H1 (cell line): ENCODE results near the gene COX18.

ENCODE experiments used
- BRCA1 ChIP-seq: IDR thresholded peaks from 2 replicates; pipeline ENCODE4 v1.6.1; 2012; ENCODE audit warnings: low read depth, low read length, improper control_type of control experiment
- CBX5 ChIP-seq: fragments of 300-800, 300-1000 bp; sonication (generic); IDR thresholded peaks from 2 replicates; pipeline ENCODE4 v1.7.1; 2016; ENCODE audit warnings: antibody characterized with exemption, low read length, low read depth
- CREB1 ChIP-seq: IDR thresholded peaks from 2 replicates; pipeline ENCODE4 v1.6.1; 2012; ENCODE audit warnings: inconsistent platforms
- EGR1 ChIP-seq: IDR thresholded peaks from 2 replicates; pipeline ENCODE4 v1.6.1; 2011; ENCODE audit warnings: low read depth, low read length, borderline replicate concordance
- EZH2 ChIP-seq: fragments of 200-600 bp; sonication (generic); IDR thresholded peaks from 2 replicates; pipeline ENCODE4 v1.7.1; 2012; ENCODE audit warnings: low read depth, mild to moderate bottlenecking, moderate library complexity, low read length, inconsistent platforms; ENCODE audit not compliant: severe bottlenecking
- MAFK ChIP-seq: IDR thresholded peaks from 2 replicates; pipeline ENCODE4 v1.6.1; 2012; ENCODE audit warnings: low read depth, mild to moderate bottlenecking, improper control_type of control experiment, low read length
- NRF1 ChIP-seq: IDR thresholded peaks from 2 replicates; pipeline ENCODE4 v1.6.1; 2011; ENCODE audit warnings: mild to moderate bottlenecking, low read depth, low read length, improper control_type of control experiment
- POLR2A ChIP-seq, 2 experiments: IDR thresholded peaks; 1 replicate in 1 of 2; 2 replicates in 1 of 2; pipeline ENCODE4 v1.6.1; 2011; ENCODE audit warnings: low read depth in 2 of 2, low read length in 2 of 2, mild to moderate bottlenecking in 2 of 2; ENCODE audit errors: control extremely low read depth in 1 of 2
- RXRA ChIP-seq: IDR thresholded peaks from 2 replicates; pipeline ENCODE4 v1.6.1; 2011; ENCODE audit warnings: low read depth, mild to moderate bottlenecking, low read length, moderate library complexity; ENCODE audit not compliant: insufficient read depth
- TF ChIP-seq, protein P1 (sequence below), 3 experiments: IDR thresholded peaks; 1 replicate in 2 of 3; 2 replicates in 1 of 3; pipeline versions ENCODE4 v1.5.1 to v1.6.1; 2011; ENCODE audit warnings: low read length in 3 of 3, mild to moderate bottlenecking in 3 of 3, inconsistent platforms in 2 of 3, low read depth in 1 of 3, moderate library complexity in 1 of 3; ENCODE audit not compliant: insufficient read depth in 1 of 3; ENCODE audit errors: control extremely low read depth in 1 of 3
- TF ChIP-seq, protein P2 (sequence below): fragments of 300-600 bp; sonication (generic); IDR thresholded peaks from 2 replicates; pipeline ENCODE4 v1.7.1; 2012; ENCODE audit warnings: low read length, moderate library complexity, mild to moderate bottlenecking, inconsistent platforms; ENCODE audit not compliant: insufficient replicate concordance

DNA sequence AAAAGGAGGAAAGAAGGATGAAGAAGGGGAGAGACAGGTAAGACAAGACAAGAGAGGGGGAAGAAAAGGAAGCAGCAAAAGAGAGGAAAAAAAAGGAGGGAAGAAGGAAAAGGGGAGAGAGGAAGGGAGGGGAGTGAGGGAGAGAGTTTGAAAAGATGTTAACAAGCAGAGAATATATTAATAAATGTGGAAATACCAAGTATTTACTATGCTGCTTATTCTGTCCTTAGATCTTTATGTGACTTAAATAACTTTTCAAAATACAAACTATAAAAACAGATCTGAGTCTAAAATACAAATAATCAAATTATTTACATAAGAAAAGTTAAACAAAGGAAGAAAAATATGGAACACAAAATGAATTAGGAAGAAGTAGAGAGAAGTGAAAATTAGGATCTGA lies 18.4 kb upstream of the COX18 start:
- TF ChIP-seq EZH2 (no peak), CREB1 (no peak), CBX5 (no peak), BRCA1 (no peak), POLR2A (IDR thresholded peaks at IDR 0.05; ENCODE audit: control extremely low read depth in 1 of 2, low read depth in 2 of 2, low read length in 2 of 2) (no peak), RXRA (no peak), NRF1 (no peak), MAFK (no peak), EGR1 (no peak)
- TF ChIP-seq, protein P1, sequence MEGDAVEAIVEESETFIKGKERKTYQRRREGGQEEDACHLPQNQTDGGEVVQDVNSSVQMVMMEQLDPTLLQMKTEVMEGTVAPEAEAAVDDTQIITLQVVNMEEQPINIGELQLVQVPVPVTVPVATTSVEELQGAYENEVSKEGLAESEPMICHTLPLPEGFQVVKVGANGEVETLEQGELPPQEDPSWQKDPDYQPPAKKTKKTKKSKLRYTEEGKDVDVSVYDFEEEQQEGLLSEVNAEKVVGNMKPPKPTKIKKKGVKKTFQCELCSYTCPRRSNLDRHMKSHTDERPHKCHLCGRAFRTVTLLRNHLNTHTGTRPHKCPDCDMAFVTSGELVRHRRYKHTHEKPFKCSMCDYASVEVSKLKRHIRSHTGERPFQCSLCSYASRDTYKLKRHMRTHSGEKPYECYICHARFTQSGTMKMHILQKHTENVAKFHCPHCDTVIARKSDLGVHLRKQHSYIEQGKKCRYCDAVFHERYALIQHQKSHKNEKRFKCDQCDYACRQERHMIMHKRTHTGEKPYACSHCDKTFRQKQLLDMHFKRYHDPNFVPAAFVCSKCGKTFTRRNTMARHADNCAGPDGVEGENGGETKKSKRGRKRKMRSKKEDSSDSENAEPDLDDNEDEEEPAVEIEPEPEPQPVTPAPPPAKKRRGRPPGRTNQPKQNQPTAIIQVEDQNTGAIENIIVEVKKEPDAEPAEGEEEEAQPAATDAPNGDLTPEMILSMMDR (IDR thresholded peaks at IDR 0.05; ENCODE audit: control extremely low read depth in 1 of 3, insufficient read depth in 1 of 3, low read depth in 1 of 3, low read length in 3 of 3) = no peak
- TF ChIP-seq, protein P2, sequence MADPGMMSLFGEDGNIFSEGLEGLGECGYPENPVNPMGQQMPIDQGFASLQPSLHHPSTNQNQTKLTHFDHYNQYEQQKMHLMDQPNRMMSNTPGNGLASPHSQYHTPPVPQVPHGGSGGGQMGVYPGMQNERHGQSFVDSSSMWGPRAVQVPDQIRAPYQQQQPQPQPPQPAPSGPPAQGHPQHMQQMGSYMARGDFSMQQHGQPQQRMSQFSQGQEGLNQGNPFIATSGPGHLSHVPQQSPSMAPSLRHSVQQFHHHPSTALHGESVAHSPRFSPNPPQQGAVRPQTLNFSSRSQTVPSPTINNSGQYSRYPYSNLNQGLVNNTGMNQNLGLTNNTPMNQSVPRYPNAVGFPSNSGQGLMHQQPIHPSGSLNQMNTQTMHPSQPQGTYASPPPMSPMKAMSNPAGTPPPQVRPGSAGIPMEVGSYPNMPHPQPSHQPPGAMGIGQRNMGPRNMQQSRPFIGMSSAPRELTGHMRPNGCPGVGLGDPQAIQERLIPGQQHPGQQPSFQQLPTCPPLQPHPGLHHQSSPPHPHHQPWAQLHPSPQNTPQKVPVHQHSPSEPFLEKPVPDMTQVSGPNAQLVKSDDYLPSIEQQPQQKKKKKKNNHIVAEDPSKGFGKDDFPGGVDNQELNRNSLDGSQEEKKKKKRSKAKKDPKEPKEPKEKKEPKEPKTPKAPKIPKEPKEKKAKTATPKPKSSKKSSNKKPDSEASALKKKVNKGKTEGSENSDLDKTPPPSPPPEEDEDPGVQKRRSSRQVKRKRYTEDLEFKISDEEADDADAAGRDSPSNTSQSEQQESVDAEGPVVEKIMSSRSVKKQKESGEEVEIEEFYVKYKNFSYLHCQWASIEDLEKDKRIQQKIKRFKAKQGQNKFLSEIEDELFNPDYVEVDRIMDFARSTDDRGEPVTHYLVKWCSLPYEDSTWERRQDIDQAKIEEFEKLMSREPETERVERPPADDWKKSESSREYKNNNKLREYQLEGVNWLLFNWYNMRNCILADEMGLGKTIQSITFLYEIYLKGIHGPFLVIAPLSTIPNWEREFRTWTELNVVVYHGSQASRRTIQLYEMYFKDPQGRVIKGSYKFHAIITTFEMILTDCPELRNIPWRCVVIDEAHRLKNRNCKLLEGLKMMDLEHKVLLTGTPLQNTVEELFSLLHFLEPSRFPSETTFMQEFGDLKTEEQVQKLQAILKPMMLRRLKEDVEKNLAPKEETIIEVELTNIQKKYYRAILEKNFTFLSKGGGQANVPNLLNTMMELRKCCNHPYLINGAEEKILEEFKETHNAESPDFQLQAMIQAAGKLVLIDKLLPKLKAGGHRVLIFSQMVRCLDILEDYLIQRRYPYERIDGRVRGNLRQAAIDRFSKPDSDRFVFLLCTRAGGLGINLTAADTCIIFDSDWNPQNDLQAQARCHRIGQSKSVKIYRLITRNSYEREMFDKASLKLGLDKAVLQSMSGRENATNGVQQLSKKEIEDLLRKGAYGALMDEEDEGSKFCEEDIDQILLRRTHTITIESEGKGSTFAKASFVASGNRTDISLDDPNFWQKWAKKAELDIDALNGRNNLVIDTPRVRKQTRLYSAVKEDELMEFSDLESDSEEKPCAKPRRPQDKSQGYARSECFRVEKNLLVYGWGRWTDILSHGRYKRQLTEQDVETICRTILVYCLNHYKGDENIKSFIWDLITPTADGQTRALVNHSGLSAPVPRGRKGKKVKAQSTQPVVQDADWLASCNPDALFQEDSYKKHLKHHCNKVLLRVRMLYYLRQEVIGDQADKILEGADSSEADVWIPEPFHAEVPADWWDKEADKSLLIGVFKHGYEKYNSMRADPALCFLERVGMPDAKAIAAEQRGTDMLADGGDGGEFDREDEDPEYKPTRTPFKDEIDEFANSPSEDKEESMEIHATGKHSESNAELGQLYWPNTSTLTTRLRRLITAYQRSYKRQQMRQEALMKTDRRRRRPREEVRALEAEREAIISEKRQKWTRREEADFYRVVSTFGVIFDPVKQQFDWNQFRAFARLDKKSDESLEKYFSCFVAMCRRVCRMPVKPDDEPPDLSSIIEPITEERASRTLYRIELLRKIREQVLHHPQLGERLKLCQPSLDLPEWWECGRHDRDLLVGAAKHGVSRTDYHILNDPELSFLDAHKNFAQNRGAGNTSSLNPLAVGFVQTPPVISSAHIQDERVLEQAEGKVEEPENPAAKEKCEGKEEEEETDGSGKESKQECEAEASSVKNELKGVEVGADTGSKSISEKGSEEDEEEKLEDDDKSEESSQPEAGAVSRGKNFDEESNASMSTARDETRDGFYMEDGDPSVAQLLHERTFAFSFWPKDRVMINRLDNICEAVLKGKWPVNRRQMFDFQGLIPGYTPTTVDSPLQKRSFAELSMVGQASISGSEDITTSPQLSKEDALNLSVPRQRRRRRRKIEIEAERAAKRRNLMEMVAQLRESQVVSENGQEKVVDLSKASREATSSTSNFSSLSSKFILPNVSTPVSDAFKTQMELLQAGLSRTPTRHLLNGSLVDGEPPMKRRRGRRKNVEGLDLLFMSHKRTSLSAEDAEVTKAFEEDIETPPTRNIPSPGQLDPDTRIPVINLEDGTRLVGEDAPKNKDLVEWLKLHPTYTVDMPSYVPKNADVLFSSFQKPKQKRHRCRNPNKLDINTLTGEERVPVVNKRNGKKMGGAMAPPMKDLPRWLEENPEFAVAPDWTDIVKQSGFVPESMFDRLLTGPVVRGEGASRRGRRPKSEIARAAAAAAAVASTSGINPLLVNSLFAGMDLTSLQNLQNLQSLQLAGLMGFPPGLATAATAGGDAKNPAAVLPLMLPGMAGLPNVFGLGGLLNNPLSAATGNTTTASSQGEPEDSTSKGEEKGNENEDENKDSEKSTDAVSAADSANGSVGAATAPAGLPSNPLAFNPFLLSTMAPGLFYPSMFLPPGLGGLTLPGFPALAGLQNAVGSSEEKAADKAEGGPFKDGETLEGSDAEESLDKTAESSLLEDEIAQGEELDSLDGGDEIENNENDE = no peak
